NCI-H1694 (cell line): ENCODE results near the gene PPIL6.
"Not testable (repeated sequence)": the region's sequence is repeated elsewhere in the genome, so short reads cannot be mapped to it uniquely, and the experiment has no call there.

Source experiments
- DNase-seq: peaks from one replicate; lab custom pipeline; 2025; lab: John Stamatoyannopoulos, UW

Gene PPIL6

DNA sequence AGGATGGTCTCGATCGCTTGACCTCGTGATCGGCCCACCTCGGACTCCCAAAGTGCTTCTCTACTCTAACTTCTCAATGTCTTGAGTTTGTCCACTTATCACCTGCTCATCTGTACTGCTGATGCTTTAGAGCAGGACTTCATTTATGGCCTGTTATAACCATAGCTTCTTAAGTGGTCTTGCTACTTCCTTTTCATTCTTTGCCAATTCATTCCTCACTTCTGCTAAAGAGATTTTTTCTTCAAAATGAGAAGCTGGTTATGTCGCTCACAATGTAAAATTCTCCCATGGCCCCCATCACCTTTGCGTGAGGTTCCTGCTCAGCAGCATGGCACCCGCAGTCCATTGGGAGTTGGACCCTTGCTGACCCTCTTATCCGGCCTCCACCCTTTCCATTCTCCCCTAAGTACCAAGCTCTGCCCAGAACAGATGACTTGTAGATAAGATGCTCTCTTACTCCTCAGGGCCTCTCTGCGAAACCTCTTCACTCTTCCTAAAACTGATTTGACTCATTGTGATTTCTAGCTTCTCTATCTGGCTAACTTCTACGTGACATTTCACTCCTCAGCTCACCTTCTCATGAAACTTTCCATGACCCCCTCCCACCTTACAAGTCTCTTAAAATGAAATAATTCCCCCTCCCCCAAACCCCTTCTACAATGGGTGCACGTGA is 44.2 kb downstream of the PPIL6 start:
- DNase-seq = no peak

DNA sequence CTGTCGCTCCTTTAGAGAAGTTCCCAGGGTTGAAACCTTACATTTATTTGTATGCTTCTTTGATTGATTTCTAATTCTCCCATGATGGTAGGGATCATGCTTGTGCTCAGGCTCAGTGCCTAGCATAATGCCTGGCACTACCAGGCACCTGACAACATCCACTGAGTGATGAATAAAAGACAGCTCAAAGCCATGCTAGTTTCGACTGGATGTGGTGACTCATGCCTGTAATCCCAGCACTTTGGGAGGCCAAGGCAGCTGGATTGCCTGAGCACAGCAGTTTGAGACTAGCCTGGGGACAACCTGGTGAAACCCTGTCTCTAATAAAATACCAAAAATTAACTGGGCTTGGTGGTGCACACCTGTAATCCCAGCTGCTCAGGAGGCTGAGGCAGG is 46.5 kb downstream of the PPIL6 start:
- no peak for DNase-seq

DNA sequence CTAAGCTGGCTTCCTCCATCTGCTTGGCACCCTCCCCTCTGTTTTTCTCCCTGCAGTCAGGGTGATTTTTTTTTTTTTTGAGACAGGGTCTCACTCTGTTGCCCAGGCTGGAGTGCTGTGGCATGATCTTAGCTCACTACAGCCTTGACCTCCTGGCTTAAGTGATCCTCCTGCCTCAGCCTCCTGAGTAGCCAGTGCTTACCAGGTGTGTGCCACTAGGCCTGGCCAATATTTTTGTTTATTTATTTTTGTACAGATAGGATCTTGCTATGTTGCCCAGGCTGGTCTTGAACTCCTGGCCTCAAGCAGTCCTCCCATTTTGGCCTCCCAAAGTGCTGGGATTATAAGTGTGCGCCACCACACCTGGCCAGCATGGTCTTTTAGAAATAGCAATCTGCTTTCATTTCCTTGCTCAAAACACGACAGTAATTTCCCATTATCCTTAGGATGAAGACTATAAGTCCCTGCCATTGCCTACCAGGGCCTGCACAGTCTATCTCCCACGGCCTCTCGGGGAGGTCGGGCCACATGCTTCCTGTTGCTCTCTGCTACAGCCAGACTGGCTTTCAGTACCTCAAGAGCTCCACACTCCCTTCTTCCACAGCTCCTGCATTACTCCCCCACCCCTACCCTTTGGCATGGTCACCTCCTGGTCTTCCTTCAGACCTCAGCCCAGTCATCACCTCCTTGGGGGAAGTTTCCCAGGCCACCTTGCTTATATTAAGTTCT is 47.1 kb downstream of the PPIL6 start:
- DNase-seq = no peak

DNA sequence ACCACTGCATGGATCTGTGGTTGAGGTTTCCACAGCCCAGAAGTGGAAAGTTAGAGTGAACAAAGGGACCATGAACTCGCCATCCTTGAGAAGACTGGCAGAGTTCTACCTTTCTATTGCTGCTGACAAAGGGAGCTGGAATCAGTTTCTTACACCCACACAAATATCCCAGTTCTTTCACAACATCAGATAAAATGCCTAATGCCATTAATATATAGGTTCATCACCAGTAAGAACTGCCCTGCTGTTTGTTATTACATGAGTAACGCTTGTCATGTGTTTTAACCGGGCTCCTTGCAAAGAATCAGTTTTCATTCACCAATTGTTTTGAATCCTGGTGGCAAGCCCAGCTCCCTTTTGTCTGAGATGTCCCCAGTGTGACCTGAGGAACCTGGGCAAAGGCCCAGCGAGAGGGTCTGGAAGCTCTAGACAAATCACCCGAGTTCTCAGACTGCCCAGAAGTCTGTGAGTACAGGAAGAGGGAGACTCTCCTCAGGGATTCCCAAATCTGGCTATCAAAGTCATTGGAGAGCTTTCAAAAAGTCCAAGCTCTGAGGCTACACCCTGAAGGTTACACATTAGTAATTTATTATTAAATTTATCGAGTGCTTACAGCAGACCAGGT is 50.7 kb downstream of the PPIL6 start:
- DNase-seq = no peak

DNA sequence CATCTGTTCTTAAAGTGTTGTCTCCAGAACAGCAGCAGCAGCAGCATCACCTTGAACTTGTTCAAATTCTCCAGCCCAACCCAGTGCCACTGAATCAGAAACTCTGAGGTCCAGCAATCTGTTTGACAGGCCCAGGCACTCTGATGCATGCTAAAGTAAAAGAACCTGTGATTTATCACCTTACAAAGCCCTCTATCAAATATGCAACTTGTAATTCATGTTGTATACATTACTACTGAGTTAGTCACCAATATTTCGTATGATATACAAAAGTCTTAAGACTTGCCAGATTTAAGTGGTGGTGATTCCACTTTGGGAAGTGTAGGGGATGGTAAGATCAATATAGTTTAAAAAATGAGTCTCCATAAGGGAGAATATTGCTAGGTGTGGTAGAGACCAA is 52.2 kb downstream of the PPIL6 start:
- no peak for DNase-seq

DNA sequence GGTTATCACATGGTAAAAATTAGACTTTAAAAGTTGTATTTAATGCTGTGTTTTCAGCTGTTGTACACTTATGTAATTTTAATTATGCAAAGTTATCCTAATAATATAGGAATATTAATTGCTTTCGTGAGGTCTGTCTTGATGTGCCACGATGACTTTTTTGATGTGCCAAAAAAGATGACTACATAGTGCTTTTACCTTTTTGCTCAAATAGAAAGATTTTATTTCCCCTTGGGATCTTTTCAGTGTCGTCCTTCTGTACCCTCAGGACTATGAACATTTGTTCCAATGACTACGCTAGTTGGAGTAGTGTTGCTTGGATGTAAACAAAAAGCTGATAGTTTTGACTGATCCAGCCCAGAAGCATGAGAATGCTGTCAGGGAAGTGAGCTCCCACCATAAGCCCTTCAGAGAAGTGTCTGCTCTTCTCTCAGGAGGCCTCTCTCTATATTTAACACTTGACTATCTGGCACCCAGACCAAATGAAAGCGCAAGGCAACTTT is 56.9 kb downstream of the PPIL6 start:
- no peak for DNase-seq

DNA sequence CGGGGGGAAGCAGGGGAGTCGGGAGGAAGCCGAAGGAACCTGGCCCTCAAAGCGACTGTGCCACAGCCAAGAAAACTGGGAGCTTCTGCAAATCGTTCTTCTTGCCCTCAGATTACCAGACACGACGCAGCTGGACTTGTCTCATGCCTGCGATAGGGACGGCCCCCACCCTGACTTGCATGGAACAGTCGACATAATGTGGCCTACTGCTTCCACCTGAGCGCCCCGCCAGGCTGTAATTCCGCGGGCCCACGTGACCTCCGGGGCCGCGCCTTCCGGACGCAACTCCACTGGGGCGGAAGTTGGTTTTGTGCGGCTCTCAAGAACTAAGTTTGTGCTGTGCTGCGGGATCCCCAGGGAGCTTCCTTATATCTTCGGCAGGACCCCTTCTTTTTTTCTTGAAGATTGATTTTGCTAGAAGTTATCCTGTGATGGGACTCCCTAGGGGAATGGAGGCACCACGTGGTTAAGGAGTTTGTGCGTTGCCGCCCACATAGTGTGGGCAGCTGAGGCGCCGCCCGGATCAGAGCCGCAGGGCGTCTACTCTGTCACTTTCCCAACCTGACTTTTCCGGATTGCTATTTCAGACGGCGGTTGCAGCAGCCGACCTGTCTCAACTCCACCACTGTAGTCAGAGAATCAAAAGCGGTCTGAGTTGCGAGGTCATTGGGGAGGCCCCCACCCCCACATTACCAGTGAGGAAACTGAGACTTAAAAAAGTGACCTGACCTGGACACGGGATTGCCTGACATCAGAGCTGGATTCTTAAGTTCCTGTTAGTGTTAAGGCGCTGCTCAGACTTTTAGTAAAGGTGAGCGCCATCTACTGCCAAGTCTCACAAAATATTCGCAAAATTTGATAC is 57.6 kb downstream of the PPIL6 start:
- DNase-seq = peak; percentile 70

DNA sequence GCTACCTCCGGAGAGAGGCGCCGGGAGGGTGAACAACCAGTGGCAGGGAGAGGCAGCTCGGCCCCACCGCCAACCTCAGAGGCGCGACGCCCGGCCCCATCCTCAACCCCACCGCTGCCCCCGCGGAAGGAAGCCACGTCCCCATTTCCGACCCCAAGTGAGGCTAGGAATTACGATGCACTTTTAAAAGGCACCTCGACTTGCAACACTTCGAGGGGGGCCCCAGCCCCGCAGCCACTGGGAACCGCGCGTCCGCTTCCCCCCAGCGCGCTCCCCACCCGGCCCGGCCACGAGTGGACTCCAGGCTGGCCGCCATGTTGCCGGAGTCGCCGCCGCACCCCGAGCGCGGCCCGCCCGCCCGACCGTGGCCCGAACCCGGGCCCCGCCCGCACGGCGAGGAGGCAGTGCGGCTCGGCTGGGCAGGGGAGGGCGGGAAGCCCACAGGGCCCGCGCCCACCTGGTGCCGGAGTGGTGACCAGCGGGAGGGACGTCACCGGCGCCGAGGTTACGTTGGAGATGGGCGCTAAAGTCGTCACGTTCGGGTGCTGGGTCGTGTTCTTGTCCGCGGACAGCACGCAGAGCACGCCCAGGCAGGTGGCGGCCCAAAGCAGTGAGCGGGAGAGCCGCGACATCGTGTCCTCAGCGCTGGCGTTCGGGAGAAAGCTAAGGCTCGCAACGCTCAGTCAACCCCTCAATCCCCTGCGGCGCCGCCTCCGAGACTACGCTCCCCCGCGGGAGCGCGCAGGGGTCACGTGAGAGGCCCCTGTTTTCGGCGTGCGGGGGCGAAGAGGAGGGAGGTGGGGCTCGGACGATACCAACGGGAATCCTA is 58.5 kb downstream of the PPIL6 start, which contains the start of gene CD164:
Gene CD164 (minus strand): TSS at position 721 of the 829 bp plus-strand sequence. CDS start 89 bp downstream, at position 632.
- DNase-seq = peak; percentile 73

DNA sequence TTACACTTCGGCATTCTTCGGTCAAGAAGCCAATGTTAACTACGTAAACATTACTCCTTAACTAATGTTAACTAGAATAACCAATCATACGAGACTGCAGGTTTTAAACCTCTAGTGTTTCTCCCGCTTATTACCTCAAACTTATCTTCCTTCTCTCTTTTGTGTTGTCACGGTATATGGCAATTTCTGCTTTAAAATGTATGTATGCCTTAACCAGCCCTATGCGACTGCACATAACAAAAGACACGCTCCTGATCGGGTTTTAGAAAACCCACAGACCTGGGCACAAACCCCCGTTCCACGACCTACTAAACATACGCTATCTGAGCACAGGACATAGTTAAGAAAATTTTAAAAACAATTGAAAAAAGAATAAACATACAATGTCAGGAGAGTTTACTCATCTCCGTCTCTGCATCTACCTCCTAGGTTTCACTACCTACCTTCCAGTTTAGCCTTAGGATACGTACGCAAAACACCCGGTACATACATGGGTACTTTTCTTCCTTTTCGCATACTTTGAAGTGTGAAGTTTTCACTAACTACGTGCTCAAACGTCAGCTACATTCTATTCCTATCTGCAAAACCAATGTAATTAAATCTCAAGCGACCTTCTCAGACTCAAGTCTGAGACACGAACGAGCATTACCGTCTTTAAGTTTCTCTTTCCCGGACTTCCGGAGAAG is 59.2 kb downstream of the PPIL6 start:
- DNase-seq = no peak

DNA sequence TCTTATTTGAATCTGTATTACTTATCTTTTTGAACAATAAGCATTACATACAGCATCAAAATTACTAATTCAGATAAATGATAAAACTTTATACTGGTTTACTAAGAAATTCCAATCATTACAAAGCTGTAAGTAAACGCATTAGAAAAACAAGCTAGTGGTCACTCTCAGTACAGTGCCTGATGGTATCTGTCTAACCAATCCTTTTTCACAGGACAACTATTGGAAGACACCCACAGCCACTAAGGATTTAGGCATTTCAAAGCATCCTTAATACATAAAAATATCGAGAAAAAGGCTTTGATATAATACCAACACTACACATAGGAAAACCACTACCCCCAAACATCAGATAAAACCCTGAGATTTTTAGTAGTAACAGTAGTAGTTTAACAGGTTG is 60.7 kb downstream of the PPIL6 start:
- no peak for DNase-seq

DNA sequence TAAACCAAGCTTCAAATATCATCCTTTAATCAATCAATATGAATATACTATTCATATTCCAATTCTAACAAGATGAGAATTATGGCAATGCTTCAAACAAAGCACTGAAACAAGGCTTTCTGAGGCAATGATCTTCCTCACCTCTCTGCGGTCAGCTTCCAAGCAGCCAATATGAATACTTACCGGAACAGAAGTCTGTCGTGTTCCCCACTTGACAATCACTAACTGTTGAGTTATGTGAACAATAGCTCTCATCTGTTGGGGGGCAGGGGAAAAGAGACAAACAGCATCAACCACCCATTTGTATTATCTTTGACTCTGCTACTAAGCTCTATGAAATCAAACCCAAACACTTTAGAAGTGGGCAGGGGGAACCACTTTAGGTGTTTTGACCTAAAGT is 62.7 kb downstream of the PPIL6 start:
- no peak for DNase-seq

DNA sequence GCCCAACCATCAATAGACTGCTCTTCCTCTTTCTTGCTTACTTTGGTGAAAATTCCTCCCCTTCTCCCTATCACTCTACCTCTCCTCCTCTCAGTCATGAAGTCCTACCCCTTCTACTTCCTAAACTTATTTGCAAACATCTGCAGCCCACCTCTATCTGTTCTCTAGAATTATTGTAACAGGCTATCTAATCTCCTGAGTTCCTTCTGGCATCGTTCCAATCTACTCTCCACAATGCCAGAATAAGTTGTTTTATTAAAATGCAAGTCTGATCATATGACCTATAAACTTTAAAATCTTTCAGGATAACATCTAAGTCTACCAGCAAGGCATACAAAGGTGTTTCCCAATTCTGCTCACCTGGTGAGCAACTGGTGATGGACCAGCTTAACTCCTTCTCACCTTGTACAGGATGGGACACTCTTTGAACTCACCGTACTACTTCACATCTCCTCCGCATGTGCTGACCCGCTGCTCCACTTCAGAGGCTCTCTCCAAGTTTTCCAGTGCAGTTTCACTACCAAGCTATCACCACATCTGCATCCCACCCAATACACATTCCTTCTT is 66.0 kb downstream of the PPIL6 start:
- no peak for DNase-seq

DNA sequence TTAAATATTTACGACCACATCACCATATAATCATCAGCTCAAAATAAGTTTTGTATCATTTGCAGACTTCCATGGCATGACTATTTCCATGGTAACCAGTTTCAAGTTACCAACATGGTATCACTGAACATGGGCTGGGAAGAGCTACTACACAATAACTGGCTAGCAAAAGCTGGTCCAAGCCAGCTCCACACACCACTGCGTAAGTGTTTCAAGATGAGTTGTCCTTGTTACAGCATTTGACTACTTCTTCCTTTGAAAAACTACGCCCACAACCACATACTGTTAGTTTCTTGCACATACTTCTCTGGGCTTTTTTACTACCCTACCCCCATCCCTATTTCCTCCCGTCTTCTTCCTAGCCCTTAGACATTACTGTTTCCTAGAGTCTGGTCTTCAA is 66.7 kb downstream of the PPIL6 start:
- DNase-seq = no peak

DNA sequence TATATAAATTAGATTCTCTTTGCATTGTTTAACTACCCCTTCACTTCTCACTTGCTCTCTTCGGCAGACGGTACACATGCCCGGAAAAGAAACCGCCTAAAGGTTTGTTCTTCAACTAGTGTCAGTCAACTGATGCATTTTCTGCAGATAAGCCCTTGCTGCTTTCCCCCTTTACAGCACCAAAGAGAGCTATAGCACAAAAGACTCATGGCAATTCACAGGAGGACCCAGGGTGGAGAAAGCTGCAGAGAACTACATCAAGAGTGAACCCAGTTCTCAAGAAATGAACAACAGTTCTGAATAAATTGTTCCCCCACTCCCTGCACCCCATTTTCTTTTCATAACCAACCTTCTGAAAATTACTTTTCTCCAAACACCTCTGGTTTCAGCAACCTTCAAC is 67.1 kb downstream of the PPIL6 start:
- no peak for DNase-seq

DNA sequence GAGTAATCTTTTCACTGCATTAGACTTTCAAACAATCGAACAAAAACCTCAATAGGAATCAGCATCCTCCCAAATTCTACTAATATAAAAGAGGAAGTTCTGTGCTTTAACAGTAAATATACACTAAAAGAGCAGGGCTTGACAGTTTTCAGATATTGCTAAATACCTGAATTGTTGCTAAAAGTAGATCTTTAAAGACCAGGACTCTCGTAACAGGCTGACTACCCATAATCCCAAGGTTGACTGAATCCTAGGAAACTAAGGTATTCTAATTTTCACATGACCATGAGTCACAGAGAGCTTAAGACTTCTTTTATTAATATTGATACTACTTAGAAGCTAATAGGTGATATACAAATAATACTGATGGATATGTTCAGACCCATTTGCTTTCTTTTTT is 68.3 kb downstream of the PPIL6 start:
- no peak for DNase-seq

DNA sequence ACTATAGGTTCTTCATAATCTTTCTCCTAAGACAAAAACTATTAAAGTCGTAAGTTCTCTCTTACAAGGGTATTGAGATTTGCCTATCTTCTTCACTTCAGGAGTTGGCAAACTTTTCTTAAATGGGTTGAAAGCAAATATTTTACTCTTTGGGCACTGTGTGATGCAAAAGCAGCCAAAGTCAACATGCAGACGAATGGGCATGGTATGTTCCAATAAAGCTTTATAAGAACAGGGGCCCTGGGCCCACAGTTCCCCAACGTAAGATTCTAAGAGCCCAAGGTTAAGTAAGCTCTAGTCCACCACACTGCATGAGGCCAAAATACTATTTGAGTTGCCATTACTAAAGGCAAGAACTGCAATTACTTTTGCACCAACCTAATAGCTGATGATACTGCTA is 69.6 kb downstream of the PPIL6 start:
- DNase-seq = no peak

DNA sequence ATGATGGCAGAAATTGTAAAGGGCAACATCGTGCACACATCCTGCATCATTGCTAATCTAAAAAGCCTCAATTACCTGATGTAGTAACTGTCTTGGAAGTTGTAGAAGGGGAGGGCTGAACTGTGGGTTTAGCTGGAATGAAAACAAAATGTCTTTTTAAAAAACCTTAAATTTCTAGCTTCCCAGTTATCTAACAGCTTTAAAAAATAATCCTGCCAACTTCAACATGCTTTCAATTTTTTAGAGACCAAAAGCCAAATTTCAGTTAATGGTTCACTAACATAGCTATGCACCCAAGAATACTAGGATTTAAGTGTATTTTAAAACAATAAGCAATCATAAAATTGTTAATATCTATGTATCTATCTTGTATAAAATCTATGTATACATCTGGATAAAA is 70.1 kb downstream of the PPIL6 start:
- DNase-seq = no peak

DNA sequence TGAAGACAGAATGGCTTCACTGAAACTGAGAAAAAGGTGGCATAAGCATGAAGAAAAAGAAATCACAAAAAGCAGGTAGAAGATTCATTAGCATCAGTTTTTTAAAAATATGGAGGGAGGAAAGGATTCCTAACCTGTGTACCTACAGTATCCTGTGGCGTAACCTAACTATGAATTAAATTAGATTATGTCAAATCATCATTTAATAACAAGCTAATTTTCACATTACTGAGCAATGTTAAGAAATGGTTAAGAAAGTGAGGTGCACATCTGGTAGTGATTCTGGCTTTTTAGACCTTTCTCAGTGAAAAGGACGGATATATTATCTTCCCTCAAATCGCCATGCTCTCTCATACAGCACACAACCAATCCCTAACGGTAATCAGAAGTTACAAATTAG is 70.7 kb downstream of the PPIL6 start:
- no peak for DNase-seq

DNA sequence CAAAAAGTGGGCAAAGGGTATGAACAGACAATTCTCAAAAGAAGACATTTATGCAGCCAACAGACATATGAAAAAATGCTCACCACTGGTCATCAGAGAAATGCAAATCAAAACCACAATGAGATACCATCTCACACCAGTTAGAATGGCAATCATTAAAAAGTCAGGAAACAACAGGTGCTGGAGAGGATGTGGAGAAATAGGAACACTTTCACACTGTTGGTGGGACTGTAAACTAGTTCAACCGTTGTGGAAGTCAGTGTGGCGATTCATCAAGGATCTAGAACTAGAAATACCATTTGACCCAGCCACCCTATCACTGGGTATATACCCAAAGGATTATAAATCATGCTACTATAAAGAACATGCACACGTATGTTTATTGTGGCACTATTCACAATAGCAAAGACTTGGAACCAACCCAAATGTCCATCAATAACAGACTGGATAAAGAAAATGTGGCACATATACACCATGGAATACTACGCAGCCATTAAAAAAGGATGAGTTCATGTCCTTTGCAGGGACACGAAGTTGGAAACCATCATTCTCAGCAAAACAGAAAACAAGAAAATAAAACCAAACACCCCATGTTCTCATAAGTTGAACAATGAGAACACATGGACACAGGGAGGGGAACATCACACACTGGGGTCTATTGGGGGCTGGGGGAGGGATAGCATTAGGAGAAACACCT is 75.9 kb downstream of the PPIL6 start:
- not testable (repeated sequence) for DNase-seq

DNA sequence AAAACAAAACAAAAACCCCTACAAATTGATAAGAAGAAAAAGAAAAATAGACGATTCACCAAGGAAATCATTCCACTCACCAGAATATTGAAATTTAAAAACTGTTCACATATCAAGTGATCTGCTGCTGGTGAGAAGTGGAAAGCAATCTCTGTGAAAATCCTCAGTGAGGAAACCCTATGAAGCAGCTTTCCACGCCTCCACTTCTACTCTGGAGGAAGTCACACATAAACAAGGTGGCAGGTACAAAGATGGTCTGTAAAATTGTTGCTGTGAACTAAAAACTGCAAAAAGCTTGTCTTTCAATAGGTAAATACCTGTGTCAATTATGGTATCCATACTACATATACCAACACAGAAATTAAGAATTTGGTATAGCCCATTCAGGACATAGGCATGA is 76.7 kb downstream of the PPIL6 start:
- no peak for DNase-seq
